SK-N-SH treated with all-trans-retinoic acid at 6 μM for 48 hours (cell line): ENCODE data around the gene ZBTB24.

ENCODE experiments used
- ATAC-seq: fragments of 200-7000 bp; cut with Tn5 transposase; 3 replicates; pipeline ENCODE4 v1.9.1; 2020; ENCODE audit warnings: mild to moderate bottlenecking, moderate library complexity
- ARNTL ChIP-seq: fragments of 450-650 bp; formaldehyde crosslinking; IDR thresholded peaks from 2 replicates; pipeline ENCODE4 v1.5.0; 2020; ENCODE audit warnings: low read depth, mild to moderate bottlenecking, moderate library complexity, borderline replicate concordance
- BACH2 ChIP-seq: fragments of 250-450 bp; sonication (Bioruptor Pico); IDR thresholded peaks from 2 replicates; pipeline ENCODE4 v1.9.0; 2021; ENCODE audit warnings: mild to moderate bottlenecking, borderline replicate concordance
- CSDC2 ChIP-seq: fragments of 250-450 bp; sonication (Bioruptor Pico); IDR thresholded peaks from 2 replicates; pipeline ENCODE4 v1.5.0; 2020; ENCODE audit warnings: mild to moderate bottlenecking, moderate library complexity
- ESRRG ChIP-seq: fragments of 250-450 bp; sonication (Bioruptor Pico); IDR thresholded peaks from 2 replicates; pipeline ENCODE4 v1.6.1; 2021; ENCODE audit warnings: mild to moderate bottlenecking
- GLIS3 ChIP-seq: fragments of 250-450 bp; sonication (Bioruptor Pico); IDR thresholded peaks from 2 replicates; pipeline ENCODE4 v1.5.0; 2020; ENCODE audit warnings: mild to moderate bottlenecking, moderate library complexity
- ISL1 ChIP-seq: fragments of 250-450 bp; sonication (Bioruptor Pico); IDR thresholded peaks from 2 replicates; pipeline ENCODE4 v2.1.2; 2022; ENCODE audit warnings: mild to moderate bottlenecking, moderate library complexity
- PPARA ChIP-seq: fragments of 250-450 bp; sonication (Bioruptor Pico); IDR thresholded peaks from 2 replicates; pipeline ENCODE4 v1.5.0; 2020; ENCODE audit warnings: mild to moderate bottlenecking, borderline replicate concordance
- RARB ChIP-seq: fragments of 250-450 bp; sonication (Bioruptor Pico); IDR thresholded peaks from 2 replicates; pipeline ENCODE4 v1.8.0; 2021; ENCODE audit warnings: mild to moderate bottlenecking, moderate library complexity
- SNAI2 ChIP-seq: fragments of 250-450 bp; sonication (Bioruptor Pico); IDR thresholded peaks from 2 replicates; pipeline ENCODE4 v1.5.0; 2020; ENCODE audit warnings: mild to moderate bottlenecking, moderate library complexity
- TOX ChIP-seq: fragments of 250-450 bp; sonication (Bioruptor Pico); IDR thresholded peaks from 2 replicates; pipeline ENCODE4 v1.8.0; 2021; ENCODE audit warnings: mild to moderate bottlenecking, moderate library complexity, borderline replicate concordance
- ZC3H10 ChIP-seq: fragments of 250-450 bp; sonication (Bioruptor Pico); IDR thresholded peaks from 2 replicates; pipeline ENCODE4 v1.5.1; 2021; ENCODE audit warnings: mild to moderate bottlenecking, moderate library complexity
- ZFP30 ChIP-seq: fragments of 450-650 bp; formaldehyde crosslinking; IDR thresholded peaks from 2 replicates; pipeline ENCODE4 v1.5.0; 2022; ENCODE audit warnings: mild to moderate bottlenecking, moderate library complexity
- ZNF70 ChIP-seq: fragments of 450-650 bp; formaldehyde crosslinking; IDR thresholded peaks from 2 replicates; pipeline ENCODE4 v1.5.0; 2020; ENCODE audit warnings: mild to moderate bottlenecking, moderate library complexity
- ZNF8 ChIP-seq: fragments of 450-650 bp; formaldehyde crosslinking; IDR thresholded peaks from 2 replicates; pipeline ENCODE4 v1.5.0; 2020; ENCODE audit warnings: mild to moderate bottlenecking, moderate library complexity
- TF ChIP-seq, protein P1 (sequence below): fragments of 250-450 bp; sonication (Bioruptor Pico); IDR thresholded peaks from 2 replicates; pipeline ENCODE4 v1.5.1; 2020; ENCODE audit warnings: low read depth, mild to moderate bottlenecking, moderate library complexity
- TF ChIP-seq, protein P2 (sequence below): fragments of 250-450 bp; sonication (Bioruptor Pico); IDR thresholded peaks from 2 replicates; pipeline ENCODE4 v1.8.0; 2021; ENCODE audit warnings: low read depth, mild to moderate bottlenecking, moderate library complexity, borderline replicate concordance
- TF ChIP-seq, protein P3 (sequence below): fragments of 250-450 bp; sonication (Bioruptor Pico); IDR thresholded peaks from 2 replicates; pipeline ENCODE4 v1.5.0; 2020; ENCODE audit warnings: mild to moderate bottlenecking, moderate library complexity
- TF ChIP-seq, protein P4 (sequence below): fragments of 250-450 bp; sonication (Bioruptor Pico); IDR thresholded peaks from 2 replicates; pipeline ENCODE4 v1.8.0; 2020; ENCODE audit warnings: mild to moderate bottlenecking, moderate library complexity, borderline replicate concordance

The ZBTB24 gene

DNA sequence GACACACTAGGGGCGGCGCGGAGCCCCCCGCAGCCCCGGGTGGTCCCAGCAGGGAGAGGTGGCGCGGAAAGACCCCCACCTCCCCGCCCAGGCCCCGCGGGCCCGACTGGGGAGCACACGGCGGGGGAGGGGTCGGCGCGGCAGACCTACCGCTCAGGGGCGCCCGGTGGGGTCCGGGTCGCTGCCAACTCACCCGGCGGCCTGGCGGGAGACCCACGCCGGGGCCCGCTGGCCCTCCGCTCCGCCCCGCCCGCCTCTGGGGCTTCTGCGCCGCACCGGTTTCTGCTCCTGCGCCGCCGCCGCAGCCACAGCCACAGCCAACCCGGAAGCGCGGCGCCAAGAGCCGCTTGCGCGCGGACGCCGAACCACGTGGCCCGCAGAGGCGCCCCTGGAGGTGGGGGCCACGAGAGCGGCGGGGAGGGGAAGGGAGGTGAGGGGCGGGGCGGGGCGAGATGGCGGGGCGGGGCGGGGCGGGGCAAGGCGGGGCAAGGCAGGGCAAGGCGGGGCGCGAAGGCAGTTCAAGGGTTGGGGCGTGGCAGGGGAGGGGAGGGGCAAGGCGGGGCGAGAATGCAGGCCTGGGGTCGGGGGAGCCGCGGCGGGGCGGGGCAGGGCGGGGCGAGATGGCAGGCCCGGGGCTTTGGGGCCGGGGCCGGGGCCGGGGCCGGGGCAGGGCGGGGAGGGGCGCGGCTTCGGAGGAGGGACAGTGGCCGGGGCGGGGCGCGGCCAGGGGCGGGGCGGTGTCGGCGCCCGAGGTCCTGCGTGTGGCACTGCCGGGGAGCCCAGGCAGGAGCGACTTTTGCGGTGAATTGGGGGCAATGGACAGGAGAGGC is at the start of gene ZBTB24:
ZBTB24 (minus strand) TSS at position 315 of the 830 bp plus-strand sequence. CDS start 1,193 bp downstream, outside the sequence.
- peak; percentile 96 for ATAC-seq

DNA sequence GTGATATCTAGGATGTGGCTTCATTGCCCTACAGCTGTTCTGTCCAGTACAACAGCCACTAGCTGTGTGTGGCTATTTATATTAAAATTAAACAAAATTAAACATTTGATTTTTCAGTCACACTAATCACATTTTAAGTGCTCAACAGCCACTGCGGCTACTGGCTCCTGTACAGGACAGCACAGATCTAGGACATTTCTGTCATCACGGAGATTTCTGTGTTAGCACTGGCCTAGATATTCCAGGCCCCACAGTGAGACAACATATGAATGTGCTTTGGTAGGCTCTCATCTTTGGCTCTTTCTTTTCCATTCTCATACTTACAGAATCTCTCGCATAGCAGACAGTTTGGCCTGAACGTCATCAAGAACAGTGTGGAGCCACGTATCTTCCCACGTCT is 48.4 kb upstream of the ZBTB24 start:
- ATAC-seq, result no peak
- TF ChIP-seq ZNF70, result no peak
- TF ChIP-seq ZFP30 (CRISPR knock-in tag), result no peak
- TF ChIP-seq SNAI2 (CRISPR knock-in tag), result no peak
- no peak for TF ChIP-seq PPARA (CRISPR knock-in tag)
- TF ChIP-seq ARNTL (CRISPR knock-in tag), result no peak
- TF ChIP-seq, protein P1, sequence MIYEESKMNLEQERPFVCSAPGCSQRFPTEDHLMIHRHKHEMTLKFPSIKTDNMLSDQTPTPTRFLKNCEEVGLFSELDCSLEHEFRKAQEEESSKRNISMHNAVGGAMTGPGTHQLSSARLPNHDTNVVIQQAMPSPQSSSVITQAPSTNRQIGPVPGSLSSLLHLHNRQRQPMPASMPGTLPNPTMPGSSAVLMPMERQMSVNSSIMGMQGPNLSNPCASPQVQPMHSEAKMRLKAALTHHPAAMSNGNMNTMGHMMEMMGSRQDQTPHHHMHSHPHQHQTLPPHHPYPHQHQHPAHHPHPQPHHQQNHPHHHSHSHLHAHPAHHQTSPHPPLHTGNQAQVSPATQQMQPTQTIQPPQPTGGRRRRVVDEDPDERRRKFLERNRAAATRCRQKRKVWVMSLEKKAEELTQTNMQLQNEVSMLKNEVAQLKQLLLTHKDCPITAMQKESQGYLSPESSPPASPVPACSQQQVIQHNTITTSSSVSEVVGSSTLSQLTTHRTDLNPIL (CRISPR knock-in tag), result no peak

More for the DNA sequence above, at the start of gene ZBTB24:
- TF ChIP-seq, protein P2, sequence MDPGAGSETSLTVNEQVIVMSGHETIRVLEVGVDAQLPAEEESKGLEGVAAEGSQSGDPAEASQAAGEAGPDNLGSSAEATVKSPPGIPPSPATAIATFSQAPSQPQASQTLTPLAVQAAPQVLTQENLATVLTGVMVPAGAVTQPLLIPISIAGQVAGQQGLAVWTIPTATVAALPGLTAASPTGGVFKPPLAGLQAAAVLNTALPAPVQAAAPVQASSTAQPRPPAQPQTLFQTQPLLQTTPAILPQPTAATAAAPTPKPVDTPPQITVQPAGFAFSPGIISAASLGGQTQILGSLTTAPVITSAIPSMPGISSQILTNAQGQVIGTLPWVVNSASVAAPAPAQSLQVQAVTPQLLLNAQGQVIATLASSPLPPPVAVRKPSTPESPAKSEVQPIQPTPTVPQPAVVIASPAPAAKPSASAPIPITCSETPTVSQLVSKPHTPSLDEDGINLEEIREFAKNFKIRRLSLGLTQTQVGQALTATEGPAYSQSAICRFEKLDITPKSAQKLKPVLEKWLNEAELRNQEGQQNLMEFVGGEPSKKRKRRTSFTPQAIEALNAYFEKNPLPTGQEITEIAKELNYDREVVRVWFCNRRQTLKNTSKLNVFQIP (CRISPR knock-in tag), result no peak
- TF ChIP-seq TOX (CRISPR knock-in tag) (no peak), PPARA (CRISPR knock-in tag) (no peak), ESRRG (no peak), BACH2 (no peak), ZNF8 (no peak), CSDC2 (CRISPR knock-in tag) (no peak), GLIS3 (CRISPR knock-in tag) (no peak)
- TF ChIP-seq, protein P3, sequence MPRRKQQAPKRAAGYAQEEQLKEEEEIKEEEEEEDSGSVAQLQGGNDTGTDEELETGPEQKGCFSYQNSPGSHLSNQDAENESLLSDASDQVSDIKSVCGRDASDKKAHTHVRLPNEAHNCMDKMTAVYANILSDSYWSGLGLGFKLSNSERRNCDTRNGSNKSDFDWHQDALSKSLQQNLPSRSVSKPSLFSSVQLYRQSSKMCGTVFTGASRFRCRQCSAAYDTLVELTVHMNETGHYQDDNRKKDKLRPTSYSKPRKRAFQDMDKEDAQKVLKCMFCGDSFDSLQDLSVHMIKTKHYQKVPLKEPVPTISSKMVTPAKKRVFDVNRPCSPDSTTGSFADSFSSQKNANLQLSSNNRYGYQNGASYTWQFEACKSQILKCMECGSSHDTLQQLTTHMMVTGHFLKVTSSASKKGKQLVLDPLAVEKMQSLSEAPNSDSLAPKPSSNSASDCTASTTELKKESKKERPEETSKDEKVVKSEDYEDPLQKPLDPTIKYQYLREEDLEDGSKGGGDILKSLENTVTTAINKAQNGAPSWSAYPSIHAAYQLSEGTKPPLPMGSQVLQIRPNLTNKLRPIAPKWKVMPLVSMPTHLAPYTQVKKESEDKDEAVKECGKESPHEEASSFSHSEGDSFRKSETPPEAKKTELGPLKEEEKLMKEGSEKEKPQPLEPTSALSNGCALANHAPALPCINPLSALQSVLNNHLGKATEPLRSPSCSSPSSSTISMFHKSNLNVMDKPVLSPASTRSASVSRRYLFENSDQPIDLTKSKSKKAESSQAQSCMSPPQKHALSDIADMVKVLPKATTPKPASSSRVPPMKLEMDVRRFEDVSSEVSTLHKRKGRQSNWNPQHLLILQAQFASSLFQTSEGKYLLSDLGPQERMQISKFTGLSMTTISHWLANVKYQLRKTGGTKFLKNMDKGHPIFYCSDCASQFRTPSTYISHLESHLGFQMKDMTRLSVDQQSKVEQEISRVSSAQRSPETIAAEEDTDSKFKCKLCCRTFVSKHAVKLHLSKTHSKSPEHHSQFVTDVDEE (CRISPR knock-in tag), result no peak
- TF ChIP-seq, protein P1 (CRISPR knock-in tag), result no peak
- TF ChIP-seq, protein P4, sequence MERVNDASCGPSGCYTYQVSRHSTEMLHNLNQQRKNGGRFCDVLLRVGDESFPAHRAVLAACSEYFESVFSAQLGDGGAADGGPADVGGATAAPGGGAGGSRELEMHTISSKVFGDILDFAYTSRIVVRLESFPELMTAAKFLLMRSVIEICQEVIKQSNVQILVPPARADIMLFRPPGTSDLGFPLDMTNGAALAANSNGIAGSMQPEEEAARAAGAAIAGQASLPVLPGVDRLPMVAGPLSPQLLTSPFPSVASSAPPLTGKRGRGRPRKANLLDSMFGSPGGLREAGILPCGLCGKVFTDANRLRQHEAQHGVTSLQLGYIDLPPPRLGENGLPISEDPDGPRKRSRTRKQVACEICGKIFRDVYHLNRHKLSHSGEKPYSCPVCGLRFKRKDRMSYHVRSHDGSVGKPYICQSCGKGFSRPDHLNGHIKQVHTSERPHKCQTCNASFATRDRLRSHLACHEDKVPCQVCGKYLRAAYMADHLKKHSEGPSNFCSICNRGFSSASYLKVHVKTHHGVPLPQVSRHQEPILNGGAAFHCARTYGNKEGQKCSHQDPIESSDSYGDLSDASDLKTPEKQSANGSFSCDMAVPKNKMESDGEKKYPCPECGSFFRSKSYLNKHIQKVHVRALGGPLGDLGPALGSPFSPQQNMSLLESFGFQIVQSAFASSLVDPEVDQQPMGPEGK (CRISPR knock-in tag), result no peak

DNA sequence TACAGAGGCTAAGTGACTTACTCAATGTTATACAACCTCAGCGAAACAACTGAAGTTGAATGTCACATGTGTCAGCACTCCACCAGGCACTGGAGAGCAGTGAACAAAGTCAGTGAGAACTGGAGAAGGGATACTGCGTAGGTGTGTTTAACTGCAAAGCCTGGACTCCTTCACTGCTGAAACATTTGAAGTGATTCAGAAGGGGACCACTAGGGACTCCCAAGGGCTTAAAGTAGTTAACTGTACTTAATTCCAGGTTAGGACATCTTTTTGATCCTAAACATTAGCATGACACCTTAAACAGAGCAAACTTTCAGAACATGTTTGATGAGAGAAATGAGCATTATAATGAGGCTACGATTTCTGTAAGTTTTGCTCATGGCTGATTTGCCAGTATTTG is 45.0 kb upstream of the ZBTB24 start:
- peak; percentile 82 for ATAC-seq
- TF ChIP-seq ZNF8 (no peak), RARB (CRISPR knock-in tag) (no peak), BACH2 (no peak), PPARA (CRISPR knock-in tag) (no peak), ZFP30 (CRISPR knock-in tag) (no peak), ZC3H10 (CRISPR knock-in tag) (no peak), ISL1 (CRISPR knock-in tag) (no peak)
